T-helper 22 cell (primary cell): Measurements from ENCODE around the gene OPRL1.

ENCODE experiments used
- DNase-seq: peaks from one replicate; pipeline ENCODE4 v3.0.0-alpha.2; 2020; ENCODE audit warnings: low read depth

The OPRL1 gene

DNA sequence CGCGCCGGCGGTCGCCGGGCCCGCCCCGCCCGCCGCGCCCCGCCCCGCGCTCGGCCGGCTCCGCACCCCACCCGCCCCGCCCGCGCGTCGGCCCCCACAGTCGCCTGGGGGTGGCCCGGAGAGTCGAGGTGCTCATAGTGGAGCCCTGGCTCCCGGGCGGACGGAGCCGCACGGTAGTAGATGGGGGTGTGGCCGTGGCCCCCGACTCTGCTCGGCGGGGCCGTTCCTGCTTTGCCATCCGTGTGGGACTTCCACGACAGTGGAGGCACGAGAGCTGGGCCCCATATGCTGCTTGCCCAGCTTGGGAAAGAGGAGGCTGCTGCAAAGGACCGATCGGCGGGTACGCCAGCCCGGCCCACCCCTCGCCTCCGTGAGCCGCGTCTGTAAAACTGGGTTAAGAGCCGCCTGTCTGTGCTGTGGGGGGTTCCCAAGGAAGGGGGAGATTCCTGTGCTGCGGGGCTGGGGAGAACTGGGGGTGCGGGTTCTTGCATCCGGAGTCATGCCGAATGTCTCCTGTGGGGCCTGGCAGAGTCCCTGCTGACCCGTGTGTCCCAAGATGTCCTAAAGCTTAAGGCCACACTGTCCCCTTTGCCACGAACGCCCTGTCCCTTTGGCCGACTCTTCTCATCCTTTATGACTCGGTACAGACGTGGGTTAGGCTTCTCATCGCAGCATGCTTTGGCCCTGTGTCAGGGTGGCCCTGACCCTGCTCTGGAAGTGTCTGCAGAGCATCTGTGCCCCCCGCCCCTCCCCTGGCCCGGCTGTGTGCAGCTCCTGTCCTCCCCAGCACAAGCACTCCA is at the start of gene OPRL1:
Gene OPRL1, plus strand, starts transcription at position 70 of the 800 bp plus-strand sequence. CDS start 12,639 bp downstream, outside the sequence.
- peak; percentile 63 for DNase-seq

DNA sequence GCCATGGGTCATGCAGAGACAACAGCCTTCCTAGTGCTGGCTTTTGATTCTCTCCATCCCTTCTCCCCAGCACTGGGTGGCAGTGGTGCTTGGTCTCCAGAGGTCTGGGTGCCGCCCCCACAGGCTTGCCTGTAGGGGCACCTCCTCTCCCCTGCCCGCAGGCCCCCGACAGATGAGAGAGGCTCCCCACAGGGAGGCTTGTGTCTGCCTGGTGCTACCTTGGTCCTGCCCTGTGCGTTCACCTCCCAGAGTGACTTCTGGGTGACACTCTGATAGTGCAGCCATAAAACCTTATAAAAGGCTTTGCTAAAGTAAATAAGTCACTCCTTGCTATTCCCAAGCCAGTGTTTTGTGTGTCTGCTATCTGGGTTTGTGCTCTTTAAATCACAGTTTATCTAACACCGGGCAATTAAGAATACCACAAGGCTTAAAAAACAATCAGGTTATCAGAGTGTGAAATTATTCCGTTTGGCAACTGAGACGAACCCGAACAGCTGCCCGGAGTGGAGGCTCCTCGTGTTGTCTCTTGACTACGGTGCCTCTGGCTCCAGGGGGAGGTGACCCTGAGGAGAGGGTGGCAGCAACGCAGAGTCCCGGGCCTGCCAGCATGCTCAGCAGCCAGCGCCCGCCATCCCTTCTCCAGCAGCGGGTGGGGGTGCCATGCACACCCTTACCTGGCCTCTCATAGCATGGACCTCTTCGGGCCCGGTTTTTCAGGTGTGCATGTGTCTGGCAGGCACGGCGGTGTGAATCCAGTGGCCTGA is 49.3 kb upstream of the OPRL1 start:
- no peak for DNase-seq

DNA sequence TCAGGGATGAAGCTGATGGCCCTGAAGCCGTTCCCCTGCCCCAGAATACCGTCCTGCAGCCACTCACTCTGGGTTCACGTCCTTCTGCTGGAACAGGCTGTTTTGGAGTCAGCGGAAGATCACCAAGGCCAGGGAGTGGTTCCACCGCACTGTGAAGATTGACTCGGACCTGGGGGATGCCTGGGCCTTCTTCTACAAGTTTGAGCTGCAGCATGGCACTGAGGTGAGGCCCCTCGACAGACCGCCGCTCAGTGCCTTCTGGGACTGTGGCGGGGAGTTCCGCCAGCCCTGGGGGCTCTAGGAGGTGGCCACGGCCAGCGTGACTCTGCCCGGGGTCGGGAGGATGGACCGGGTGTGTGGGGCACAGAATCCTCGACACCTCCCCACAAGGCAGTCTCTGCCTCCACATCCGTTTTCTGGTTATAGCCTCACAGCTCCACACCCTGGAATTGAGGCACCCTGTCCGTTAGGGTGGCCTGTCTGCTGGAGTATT is 48.0 kb upstream of the OPRL1 start:
- DNase-seq, result no peak

DNA sequence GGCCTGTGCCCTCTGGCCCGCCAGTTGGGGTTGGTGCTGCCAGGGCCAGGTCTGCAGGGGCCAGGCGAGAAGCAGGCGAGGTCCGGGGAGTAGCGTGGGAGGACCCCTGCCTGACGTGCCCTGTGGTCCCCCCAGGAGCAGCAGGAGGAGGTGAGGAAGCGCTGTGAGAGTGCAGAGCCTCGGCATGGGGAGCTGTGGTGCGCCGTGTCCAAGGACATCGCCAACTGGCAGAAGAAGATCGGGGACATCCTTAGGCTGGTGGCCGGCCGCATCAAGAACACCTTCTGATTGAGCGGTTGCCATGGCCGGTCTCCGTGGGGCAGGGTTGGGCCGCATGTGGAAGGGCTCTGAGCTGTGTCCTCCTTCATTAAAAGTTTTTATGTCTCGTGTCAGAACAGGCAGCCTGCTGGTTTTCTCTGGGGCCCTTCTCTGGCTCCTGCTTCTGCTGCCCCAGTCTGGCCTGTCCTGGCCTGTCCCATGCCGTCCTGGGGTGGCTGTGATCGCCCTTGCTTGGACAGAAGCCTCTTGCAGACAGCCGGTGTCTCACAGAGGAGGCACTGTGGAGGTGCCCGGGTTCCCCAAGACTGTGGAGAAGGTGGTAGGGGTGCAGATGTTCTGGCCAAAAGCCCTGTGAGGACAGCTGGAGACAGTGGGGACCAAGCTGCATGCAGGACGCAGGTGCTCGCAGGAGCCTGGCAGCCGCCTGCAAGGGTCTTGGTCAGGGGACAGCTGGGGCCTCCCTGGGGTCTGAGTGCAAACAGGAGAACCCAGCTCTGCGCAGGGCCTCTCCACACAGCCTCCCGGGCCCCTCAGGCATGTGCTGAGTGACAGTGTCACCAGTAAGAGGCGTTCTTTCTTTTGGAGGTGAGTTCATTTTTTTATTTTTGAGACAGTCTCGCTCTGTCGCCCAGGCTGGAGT is 46.9 kb upstream of the OPRL1 start:
- no peak for DNase-seq

DNA sequence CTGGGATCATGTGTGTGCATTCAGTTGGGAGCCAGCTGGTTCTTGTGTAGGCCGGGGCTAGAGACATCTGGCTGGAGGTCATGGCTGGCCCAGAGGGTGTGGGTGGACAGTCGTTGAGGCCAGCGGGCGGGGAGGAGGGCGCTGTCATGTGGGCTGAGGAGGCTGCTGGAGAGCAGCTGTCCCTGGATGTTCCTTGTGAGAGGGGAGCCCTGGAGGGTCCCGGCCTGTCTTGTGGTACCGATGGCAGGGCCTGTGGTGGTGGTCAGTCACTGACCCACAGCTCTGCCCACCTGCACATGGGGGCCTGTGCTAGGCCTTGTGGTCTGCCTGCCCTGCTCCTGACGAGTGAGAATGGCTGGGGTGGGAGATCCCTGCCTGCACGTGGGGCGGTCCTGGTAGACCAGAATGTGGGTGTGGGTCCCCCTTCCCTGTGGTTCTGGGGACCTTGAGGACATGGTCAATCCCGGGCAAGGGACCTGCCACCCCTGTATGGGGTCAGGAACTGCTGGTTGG is 45.8 kb upstream of the OPRL1 start:
- DNase-seq, result no peak

DNA sequence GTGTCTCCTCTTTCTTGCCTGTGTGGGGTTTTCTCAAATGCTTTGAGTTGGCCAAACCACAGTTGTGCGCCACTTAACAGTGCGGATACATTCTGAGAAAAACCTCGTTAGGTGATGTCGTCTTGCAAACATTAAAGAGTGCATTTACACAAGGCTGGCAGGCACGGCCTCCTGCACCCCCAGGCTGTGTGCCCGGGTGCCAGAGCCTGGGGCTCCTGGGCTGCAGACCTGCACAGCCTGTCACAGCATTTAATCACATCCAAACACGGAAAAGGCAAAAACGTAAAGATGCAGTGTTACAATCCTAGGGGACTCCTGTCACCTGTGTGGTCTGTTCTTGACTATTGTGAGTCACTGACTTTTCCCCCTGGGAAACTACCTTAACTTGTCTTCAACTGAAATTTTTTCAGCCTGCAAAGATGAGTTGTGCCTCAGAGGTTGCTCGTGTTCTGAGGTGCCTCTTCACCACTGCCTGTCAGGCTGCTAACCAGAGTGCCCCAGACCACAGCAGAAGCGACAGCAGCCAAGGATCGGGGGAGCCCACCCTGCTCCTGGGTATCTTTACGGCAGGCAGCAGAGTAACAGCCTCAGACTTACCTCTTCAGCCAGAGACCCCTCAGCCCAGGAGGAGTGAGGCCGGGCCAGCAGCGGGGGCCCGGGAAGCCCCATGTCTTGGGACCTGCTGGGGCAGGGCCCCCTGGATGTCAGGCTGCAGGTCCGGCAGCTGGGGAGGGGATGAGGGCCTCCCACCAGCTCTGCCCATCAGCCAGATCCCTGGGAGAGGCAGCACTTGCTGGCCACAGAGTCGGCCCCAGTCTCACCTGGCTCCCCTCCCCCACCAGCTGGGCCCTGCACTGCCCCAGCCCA is 44.6 kb upstream of the OPRL1 start:
- DNase-seq, result peak; percentile 32

DNA sequence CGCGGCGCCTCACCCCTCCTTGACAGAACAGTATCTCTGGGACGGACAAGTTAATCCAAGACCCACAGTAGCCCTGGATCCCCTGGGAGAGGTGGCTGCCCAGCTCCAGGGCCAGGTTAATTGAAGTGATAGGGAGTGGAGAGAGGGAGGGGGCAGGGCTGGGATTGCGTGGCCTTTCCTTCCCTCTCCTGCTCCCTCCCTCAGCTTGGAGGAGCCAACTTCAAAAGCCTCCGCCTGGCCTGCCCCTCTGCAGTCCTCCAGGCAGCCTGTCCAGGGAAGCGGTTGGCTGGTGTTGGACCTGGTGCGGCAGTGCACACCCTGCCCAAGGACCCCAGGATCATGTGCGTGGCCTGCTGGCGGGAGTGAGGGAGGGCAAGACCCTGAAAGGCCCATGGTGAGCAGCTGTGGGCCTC is 43.9 kb upstream of the OPRL1 start, which contains the start of gene C20orf204:
Gene C20orf204, plus strand, starts transcription at position 250 of the 413 bp plus-strand sequence. Its CDS starts 142 bp downstream, at position 392.
- DNase-seq, result no peak

DNA sequence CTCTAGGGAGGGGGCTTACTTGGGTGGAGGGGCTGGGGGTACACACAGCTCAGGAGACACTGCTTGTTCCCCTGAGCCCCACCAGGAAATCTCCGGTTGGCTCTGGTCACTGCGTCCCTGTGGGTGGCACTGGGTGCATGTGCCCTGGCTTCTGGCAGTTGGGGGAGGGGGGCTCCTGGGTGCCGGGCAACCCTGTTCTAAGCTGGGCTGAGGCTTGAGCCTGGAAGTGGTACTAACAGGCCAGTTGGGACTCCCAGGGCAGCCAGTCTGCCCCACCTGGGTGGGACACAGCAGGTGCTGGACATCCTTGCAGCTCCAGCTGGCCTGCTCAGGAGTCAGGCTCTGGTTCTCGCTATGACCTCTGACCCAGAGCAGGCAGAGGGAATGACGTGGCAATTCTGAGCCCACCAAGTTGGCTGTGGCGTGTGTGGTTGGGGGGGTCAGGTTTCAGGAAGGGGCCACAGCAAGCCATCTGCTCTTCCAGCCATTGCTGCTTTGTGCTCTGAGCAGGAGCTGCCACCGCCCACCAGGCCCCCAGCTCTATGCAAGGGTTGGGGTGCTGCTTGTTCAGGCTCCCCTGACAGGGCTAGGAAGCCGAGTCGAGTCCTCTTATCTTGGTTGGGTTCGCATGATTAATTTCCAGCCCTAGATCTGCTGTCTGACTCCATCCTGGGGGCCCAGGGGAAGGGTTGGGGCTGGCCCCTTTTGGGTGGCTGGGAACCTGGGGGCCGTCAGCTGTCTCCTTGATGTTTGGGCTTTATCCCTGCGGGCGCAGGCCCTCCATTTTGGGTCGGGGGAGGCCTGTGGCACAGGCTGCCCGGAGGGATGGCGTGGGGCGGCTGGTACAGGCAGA is 43.3 kb upstream of the OPRL1 start:
- DNase-seq, result no peak

DNA sequence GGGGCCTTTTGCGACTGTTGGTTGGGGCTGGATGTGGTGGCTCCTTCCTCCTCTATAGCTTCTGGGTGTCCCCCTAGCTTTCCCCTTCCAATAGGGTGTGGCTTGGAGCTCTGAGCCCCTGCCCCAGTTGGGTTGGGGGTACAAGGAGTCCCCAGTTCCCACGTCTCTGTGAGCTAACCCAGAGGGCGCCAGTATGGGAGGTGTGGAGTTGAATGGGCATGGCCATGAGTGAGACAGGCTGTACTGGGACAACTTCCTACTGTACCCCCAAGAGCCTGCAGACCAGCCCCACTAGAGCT is 42.7 kb upstream of the OPRL1 start:
- no peak for DNase-seq

DNA sequence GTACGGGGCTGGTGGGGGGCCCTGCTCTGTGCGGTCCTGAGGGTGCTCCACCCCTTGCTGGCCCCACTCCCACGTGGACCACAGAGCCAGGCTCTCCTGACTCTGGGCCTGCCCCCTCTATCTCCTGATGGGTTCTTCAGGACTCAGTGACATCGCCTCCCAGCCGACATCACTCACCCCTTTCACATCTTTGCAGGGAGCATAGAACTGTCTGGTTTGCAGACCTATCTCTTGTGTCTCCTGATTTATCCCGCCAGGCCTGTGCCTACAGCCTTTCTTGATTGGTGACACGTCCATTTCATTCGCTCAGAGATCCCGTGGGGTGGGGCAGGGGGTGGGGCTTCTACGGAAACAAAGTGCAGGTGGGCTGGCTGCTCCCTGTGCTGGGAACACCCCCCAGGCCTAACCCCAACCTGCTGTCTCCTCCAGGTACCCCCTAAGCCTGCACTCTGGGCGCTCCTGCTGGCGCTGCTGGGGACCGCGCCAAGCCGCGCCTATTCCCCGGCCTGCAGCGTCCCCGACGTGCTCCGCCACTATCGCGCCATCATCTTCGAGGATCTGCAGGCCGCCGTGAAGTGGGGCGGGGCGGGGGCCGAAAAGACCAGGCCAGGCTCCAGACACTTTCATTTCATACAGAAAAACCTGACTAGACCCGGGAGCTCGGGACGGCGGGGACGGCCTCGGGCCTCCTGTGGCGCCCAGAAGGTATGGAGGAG is 42.2 kb upstream of the OPRL1 start:
- DNase-seq, result no peak

DNA sequence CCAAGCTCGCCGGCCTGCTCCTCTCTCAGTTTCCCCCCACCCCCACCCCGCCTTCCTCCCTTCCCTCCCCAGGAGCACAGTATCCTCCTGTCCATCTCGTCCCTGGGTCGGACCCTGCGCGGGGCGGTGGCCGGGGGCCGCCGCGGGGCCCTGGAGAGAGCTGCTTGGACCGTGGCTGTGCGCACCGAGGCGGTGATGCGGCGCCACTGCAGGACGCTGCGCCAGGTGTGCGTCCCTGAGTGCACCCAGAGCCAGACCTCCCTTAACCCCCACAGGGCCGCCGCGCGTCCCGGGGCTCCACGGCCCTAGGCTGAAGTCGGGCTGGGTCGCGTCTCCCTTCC is 41.7 kb upstream of the OPRL1 start:
- no peak for DNase-seq

DNA sequence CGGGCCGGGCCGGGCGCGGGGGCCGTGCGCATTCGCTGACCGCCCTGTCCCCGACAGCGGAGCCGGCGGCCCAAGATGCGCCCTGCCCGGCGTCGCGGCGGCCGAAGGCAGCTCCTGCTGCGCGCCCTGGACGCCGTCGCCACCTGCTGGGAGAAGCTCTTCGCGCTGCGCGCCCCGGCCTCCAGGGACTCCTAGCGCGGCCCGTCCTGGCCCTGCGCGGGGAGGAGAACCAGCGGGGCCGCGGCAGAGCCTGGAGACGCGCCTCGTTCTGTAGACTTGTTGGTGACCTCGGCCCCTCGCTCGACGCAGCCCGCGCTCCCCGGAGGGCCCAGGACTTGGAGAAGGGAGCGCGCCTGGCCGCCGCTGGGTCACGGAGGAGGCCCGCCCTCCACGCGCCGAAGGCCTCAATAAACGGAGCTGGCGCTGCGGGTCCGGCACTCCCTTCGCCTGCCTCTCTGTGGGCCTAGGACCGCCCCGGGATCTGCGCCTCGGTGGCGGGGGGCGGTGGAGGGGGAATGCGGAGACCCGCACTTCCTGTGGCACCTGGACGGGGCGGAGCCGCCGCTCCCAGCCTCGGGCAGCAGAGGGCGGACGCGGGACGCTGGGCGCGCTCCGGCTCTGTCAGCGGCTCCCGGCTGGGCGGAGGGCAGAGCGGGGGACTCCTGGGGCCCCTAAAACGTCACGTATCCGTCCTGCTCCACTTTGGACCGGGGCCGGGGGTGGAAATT is 41.2 kb upstream of the OPRL1 start:
- DNase-seq, result peak; percentile 51

DNA sequence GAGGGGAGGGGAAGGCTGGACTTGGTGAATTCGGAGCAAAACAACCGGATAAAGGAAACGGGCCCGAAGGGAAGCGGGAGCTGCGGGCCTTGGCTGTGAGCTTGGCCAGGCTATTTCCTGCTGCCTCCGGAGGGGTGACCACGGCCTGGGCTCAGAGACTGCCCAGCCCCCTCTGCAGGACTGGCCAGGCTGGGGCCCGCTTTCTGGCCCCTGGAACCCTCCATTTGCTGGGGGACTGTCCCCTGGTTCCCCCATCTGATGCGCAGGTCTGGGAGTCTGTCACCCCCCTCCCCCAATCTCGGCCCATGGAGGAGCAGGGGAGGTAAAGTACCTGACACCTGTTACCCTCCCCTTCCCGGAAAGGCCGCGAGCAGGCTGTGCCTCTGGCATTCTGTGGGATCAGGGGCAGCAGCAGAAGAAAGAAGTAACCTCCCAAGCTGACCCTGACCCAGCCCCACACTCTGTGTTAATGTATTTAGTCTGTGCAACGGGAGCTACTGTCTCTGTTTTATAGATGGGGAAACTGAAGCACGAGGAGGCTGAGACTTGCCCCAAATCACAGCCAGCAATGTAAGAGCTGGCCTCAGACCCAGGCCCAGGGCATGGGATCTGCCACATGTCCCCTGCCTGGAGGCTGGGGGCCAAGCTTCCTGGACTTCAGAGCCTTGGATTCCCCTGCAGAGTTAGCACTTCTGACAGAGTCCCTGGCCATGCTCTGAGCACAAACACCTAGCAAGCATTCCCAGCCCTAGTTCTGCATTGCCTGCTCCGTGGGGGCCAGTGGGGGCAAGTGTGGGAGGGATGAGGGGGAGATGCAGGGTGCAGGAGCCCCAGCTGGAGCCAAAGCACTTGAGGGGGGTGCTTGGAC is 40.4 kb upstream of the OPRL1 start:
- DNase-seq, result no peak

DNA sequence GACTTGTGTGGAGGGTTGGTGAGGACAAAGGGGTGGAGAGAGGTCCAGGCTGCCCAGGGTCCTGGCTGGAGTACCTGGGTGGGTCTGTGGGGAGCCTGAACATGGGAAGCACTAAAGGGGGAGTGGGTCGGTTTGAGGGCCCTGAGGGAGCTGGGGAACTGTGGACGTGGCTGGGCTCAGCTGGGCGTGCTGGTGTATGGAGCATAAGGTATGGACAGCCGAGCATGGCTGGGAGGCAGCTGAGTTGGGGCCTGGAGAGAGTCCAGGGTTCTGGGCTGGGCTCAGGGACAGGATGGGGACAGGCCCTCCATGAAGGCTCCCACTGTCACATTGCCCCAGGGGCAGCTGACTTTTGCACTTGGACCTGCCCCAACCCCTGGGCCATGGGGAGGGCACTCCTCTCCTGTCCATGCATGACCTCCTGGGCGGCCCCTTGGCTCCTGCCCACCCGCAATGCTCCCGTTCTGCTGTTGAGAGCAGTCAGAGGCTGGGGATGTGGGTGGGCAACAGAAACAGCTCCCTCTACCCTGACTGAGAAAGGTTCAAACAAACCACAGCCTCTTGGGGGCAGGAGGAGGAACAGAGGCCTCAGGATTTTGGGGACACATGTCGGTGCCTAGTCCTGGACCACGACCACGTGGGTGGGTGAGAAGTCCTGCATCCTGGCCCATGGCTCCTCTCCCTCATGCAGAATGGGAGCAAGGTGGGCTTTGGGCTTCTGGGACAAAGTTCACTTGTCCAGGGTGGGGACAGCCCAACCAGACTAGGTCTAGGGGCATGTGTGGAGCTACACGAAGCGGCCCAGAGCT is 39.4 kb upstream of the OPRL1 start:
- no peak for DNase-seq

DNA sequence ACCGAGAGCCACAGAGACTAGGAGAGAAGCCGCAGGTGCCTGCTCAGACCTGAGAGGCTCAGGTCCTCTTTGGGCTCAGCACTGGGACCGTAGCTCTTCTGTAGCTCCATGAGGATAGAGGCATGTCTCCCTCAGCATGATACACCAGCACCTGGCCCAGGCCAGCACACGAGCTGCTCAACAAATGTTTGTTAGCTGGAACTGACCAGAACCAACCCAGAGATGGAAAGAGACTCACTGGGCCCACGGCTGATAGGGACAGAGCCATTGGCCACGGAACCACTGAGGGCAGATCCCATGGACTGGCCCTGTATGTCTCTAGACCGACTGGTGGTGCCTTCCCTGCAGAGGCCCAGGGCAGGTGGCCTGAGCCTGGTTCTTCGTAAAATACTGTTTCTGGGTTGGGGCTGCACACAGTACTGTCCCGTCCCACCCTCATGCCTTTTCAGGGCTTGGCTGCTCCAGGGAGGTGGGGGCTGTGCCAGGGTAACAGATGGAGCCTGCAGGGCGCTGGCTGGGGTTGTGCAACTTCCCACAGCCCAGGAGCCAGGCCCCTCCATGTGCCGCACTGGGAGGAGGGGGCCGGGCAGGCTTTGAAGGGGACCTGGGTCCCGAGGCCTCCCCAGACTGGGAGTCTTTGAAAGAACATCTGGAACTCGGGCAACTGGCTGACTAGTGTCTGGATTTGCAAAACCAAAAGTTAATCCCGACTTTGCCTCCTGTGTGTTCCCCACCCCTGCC is 38.7 kb upstream of the OPRL1 start:
- no peak for DNase-seq

DNA sequence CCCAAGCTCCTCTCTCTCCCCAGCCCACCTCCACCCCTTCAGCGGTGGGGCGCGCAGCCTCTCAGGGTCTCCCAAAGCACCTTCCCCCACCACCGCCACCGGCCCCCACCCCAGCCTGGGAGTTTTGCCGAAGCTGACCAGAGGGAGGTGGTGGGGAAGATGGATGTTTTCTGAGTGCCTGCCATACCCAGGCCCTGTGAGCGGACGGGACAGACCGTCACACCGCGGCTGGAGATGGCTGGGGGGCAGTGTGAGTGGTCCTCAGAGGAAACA is 38.2 kb upstream of the OPRL1 start:
- no peak for DNase-seq
